ENCODE data around the gene LGALS12.

LGALS12 gene, protein sequence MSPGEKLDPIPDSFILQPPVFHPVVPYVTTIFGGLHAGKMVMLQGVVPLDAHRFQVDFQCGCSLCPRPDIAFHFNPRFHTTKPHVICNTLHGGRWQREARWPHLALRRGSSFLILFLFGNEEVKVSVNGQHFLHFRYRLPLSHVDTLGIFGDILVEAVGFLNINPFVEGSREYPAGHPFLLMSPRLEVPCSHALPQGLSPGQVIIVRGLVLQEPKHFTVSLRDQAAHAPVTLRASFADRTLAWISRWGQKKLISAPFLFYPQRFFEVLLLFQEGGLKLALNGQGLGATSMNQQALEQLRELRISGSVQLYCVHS

DNA sequence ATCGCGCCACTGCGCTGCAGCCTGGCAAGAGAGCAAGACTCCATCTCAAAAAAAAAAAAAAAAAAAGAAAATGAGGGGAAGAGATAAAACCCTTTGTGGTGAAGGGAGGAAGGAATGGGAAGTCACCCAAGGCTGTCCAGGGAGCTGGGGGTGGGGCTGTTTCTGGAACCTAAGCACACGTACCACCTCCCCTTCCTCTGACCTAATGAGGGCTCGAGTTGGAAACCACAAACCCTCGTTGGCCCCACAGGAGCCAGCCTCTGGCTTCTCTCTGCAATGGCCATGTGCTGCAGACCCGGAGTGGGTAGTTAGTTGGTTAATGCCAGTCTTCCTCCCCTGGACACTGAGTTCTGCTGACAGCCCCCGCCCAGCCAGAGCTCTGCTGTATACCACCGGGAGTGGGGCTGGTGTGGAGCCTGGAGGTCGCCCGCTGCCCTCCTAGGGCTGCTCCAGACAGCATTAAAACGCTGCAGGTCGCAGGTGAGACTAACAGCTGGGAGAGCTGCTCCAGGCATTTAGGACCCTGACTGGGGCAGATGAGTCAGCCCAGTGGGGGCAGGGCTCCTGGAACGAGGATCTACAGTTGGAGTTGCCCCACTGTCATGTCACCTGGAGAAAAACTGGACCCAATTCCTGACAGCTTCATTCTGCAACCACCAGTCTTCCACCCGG lies at the start of gene LGALS12:
TSS of gene LGALS12 (plus strand) at position 228 of the 672 bp plus-strand sequence. CDS start at position 603, 375 bp downstream.
- H3K4me3 ChIP-seq (ENCODE audit: control insufficient read depth, low read depth, low read length): no peak within 1 kb of the TSS
- TF ChIP-seq, protein P1, sequence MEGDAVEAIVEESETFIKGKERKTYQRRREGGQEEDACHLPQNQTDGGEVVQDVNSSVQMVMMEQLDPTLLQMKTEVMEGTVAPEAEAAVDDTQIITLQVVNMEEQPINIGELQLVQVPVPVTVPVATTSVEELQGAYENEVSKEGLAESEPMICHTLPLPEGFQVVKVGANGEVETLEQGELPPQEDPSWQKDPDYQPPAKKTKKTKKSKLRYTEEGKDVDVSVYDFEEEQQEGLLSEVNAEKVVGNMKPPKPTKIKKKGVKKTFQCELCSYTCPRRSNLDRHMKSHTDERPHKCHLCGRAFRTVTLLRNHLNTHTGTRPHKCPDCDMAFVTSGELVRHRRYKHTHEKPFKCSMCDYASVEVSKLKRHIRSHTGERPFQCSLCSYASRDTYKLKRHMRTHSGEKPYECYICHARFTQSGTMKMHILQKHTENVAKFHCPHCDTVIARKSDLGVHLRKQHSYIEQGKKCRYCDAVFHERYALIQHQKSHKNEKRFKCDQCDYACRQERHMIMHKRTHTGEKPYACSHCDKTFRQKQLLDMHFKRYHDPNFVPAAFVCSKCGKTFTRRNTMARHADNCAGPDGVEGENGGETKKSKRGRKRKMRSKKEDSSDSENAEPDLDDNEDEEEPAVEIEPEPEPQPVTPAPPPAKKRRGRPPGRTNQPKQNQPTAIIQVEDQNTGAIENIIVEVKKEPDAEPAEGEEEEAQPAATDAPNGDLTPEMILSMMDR (IDR thresholded peaks at IDR 0.05; ENCODE audit: control insufficient read depth, insufficient read depth, low read depth, low read length, missing control alignments): no peak
- DNase-seq (ENCODE audit: low read depth): no peak

DNA sequence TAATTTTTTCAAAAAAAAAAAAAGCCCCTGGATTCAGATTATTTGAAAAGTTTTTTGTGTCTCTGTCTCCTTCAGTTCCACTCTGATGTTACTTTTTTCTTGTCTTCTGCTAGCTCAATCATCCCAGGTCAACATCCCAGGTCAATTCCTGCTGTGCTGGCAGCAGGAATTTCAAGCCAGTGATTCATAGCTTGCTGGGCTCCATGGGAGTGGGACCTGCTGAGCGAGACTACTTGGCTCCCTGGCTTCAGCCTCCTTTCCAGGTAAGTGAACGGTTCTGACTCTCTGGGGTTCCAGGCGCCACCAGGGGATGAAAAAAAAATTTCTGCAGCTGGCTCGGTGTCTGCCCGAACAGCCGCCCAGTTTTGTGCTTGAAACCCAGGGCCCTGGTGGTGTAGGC lies 46.3 kb upstream of the LGALS12 start:
- no peak overlapping the region for H3K4me3 ChIP-seq (ENCODE audit: control insufficient read depth, low read depth, low read length)
- no peak for DNase-seq (ENCODE audit: low read depth)
- TF ChIP-seq, protein P1 (IDR thresholded peaks at IDR 0.05; ENCODE audit: control insufficient read depth, insufficient read depth, low read depth, low read length, missing control alignments): no peak

DNA sequence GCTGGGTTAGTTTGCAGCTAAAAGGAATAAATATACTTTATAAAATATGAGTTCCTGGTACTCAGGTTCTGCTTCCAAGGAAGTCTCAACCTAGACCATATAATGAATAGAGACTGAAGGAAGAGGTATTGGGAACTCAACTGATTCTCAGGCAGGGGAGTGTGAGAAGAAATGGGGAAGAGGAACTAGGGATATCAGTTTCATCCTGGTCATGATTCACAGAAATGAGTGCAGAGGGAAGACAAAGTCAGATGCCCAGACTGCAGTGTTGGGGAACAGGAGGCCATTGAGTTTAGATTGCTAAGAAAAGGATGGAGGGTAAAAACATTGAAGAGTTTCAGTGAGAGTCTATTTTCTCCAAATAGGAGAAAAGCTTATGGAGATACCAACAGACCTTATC lies 43.7 kb upstream of the LGALS12 start:
- DNase-seq (ENCODE audit: low read depth): no peak
- H3K4me3 ChIP-seq (ENCODE audit: control insufficient read depth, low read depth, low read length): no peak overlapping the region
- TF ChIP-seq, protein P1 (IDR thresholded peaks at IDR 0.05; ENCODE audit: control insufficient read depth, insufficient read depth, low read depth, low read length, missing control alignments): no peak

DNA sequence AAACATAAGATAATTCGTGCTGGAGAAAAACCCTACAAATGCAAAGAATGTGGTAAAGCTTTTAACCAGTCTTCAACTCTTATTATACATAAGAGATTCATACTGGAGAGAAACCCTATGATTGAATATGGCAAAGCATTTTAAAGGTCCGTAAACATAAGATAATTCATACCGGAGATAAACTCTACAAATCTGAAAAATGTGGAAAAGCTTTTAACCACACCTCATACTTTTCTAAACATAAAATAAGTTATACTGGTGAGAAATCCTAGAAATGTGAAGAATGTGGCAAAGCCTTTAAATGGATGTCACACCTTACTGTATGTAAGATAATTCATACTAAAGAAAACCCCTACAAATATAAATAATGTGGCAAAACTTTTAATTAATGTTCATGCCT lies 35.6 kb upstream of the LGALS12 start:
- DNase-seq (ENCODE audit: low read depth): no peak
- H3K4me3 ChIP-seq (ENCODE audit: control insufficient read depth, low read depth, low read length): no peak overlapping the region
- TF ChIP-seq, protein P1 (IDR thresholded peaks at IDR 0.05; ENCODE audit: control insufficient read depth, insufficient read depth, low read depth, low read length, missing control alignments): no peak

DNA sequence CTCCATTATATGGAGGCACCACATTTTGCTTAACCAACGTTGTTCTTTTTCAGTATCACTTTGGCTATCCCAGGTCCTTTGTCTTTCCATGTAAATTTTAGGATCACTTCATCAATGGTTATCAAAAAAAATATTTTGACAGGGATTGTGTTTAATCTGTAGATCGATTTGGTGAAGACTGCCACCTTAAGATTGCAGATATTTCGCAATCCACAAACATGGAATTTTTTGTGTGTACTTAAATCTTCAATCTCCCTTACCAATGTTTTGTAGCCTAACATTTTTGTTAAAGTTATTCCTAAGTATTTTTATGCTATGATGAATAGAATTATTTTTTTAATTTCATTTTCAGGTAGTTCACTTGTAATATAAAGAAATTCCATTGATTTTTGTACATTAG lies 33.5 kb upstream of the LGALS12 start:
- TF ChIP-seq, protein P1 (IDR thresholded peaks at IDR 0.05; ENCODE audit: control insufficient read depth, insufficient read depth, low read depth, low read length, missing control alignments): no peak
- H3K4me3 ChIP-seq (ENCODE audit: control insufficient read depth, low read depth, low read length): no peak overlapping the region
- DNase-seq (ENCODE audit: low read depth): no peak

DNA sequence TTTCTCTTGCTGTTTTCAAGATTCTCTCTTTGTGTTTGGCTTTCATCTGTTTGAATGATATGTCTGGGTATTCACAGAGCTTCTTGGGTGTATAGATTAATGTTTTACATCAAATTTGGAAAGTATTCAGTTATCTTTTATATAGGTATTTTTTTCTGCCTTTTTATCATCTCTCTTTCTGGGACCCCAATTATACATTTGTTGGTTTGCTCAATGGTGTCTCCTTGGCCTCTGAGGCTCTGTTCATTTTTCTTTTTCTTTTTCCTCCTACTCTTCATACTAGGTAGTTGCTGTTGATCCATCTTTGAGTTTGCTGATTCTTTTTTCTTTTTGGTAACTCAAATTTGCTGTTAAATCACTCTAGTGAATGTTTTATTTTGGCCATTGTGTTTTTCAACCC lies 29.3 kb upstream of the LGALS12 start:
- TF ChIP-seq, protein P1 (IDR thresholded peaks at IDR 0.05; ENCODE audit: control insufficient read depth, insufficient read depth, low read depth, low read length, missing control alignments): no peak
- DNase-seq (ENCODE audit: low read depth): no peak
- no peak overlapping the region for H3K4me3 ChIP-seq (ENCODE audit: control insufficient read depth, low read depth, low read length)
